ENCODE measurements around the gene EPC2. TPM values are rescaled to one million over a fixed set of nuclear protein-coding genes. Genes with fewer than 3 reads are reported as not detected.

The EPC2 gene
- total RNA-seq, 2 experiments from 2014 or later: 12.8 to 26.3 TPM

DNA sequence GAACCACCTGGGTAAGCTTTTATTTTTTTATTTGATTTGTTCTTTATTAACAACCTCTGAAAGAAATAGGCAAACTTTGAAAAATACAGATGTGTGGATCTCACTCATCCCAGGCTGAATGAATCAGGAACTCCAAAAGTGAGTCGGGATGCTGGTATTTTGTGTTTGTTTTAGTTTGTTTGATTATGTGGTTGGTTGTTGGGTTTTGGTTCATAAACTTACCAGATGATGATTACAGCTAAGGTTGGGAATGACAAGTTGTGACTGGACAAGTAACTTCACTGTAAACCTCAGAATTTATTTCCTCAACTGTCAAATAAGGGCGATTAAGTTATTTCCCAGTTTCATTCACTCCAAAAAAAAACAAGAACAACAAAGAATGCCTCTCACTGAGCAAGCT lies 150.0 kb downstream of the EPC2 start:
- CTCF ChIA-PET (ENCODE audit: unreplicated experiment): no interaction called here

DNA sequence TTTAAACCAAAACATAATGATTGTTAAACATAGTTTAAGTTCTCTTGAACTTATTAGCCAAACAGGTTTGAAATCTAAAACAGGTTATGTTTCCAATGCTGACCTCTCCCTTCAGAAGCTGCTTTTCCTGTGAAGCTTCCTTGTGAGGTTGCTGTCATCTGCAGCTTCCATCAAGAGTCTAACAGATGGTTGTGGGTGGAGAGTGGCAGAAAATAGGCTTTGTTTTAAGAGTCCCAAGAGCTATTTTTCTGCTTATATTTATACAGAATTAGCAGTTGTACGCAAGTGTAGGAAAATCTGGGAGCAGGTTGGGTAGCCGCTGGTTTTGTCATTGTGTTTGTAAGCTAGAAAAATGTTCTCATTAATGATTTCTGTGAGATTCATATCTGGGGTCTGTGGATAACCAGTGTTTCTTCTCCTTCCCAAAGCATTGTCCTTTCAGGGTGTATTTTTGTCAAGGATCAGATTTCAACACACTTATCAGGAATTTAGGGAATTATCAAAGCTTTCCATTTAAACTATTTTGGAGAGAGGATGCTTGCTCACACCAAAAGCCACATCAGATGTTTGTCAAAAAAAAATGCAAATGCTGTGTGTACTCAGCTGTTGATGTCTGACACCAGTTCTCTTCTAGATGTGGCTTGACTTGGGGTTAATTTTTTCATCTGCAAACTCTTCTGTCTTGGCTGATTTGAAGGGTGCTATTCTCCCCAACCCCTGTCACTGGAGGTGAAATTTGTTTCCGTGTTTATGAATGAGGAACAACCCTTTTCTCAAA lies 152.4 kb downstream of the EPC2 start:
- Histone ChIP-seq H3K9me2 (ENCODE audit: insufficient read depth, low read length) (no peaks in the 10 kb centered on the region), H3K4me1 (ENCODE audit: insufficient read depth, low read length, poor library complexity, severe bottlenecking) (no peaks in the 10 kb centered on the region), H3K79me2 (ENCODE audit: insufficient read depth, low read depth, low read length) (no peaks in the 10 kb centered on the region), H3K36me3 (ENCODE audit: insufficient read depth, low read length) (no peaks in the 10 kb centered on the region), H4K20me1 (ENCODE audit: insufficient read depth, low read length) (no peaks in the 10 kb centered on the region), H2AFZ (ENCODE audit: low read length) (no peak overlapping the region), H3K9me3 (ENCODE audit: low read length) (no peaks in the 10 kb centered on the region), H3K4me3 (ENCODE audit: low read depth, low read length, poor library complexity, severe bottlenecking) (no peak overlapping the region), H3K27ac (ENCODE audit: low read depth, low read length, poor library complexity, severe bottlenecking) (no peak overlapping the region), H3K4me2 (ENCODE audit: low read length) (no peak overlapping the region)
- CTCF ChIA-PET (ENCODE audit: unreplicated experiment): no interaction called here
- DNase-seq (ENCODE audit: low spot score): no peak
- TF ChIP-seq, protein P1, sequence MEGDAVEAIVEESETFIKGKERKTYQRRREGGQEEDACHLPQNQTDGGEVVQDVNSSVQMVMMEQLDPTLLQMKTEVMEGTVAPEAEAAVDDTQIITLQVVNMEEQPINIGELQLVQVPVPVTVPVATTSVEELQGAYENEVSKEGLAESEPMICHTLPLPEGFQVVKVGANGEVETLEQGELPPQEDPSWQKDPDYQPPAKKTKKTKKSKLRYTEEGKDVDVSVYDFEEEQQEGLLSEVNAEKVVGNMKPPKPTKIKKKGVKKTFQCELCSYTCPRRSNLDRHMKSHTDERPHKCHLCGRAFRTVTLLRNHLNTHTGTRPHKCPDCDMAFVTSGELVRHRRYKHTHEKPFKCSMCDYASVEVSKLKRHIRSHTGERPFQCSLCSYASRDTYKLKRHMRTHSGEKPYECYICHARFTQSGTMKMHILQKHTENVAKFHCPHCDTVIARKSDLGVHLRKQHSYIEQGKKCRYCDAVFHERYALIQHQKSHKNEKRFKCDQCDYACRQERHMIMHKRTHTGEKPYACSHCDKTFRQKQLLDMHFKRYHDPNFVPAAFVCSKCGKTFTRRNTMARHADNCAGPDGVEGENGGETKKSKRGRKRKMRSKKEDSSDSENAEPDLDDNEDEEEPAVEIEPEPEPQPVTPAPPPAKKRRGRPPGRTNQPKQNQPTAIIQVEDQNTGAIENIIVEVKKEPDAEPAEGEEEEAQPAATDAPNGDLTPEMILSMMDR (conservative IDR thresholded peaks at IDR 0.05; ENCODE audit: low read length): no peak
- TF ChIP-seq EZH2phosphoT487 (IDR thresholded peaks at IDR 0.05; ENCODE audit: borderline replicate concordance, low read depth, low read length): no peak
- POLR2A ChIA-PET: interaction anchor here (0.7 kb wide), 1 partner anchor 25 kb away, joined by 3 read pairs; no protein-coding TSS in a partner anchor
- no TSS peak for BruUV-seq (replicated peaks)
- intact Hi-C loops (cut with micrococcal nuclease; ENCODE audit: unreplicated experiment): no loop called here

More for the DNA sequence above, 150.0 kb downstream of the EPC2 start:
- DNase-seq (ENCODE audit: low spot score): no peak
- Histone ChIP-seq H3K4me3 (ENCODE audit: low read depth, low read length, poor library complexity, severe bottlenecking) (no peak overlapping the region), H3K4me1 (ENCODE audit: insufficient read depth, low read length, poor library complexity, severe bottlenecking) (no peaks in the 10 kb centered on the region), H4K20me1 (ENCODE audit: insufficient read depth, low read length) (no peaks in the 10 kb centered on the region), H3K4me2 (ENCODE audit: low read length) (no peak overlapping the region), H3K9me3 (ENCODE audit: low read length) (no peaks in the 10 kb centered on the region), H3K9me2 (ENCODE audit: insufficient read depth, low read length) (no peaks in the 10 kb centered on the region), H3K79me2 (ENCODE audit: insufficient read depth, low read depth, low read length) (no peaks in the 10 kb centered on the region), H2AFZ (ENCODE audit: low read length) (no peak overlapping the region), H3K27ac (ENCODE audit: low read depth, low read length, poor library complexity, severe bottlenecking) (no peak overlapping the region), H3K36me3 (ENCODE audit: insufficient read depth, low read length) (no peaks in the 10 kb centered on the region)
- intact Hi-C loops (cut with micrococcal nuclease; ENCODE audit: unreplicated experiment): no loop called here
- TF ChIP-seq EZH2phosphoT487 (IDR thresholded peaks at IDR 0.05; ENCODE audit: borderline replicate concordance, low read depth, low read length): no peak
- TF ChIP-seq, protein P1 (conservative IDR thresholded peaks at IDR 0.05; ENCODE audit: low read length): no peak
- no TSS peak for BruUV-seq (replicated peaks)
- POLR2A ChIA-PET: no interaction called here
